Renal pelvis (tissue), 12 donors: ENCODE results near the gene KMT5B. TPM values are rescaled to one million over a fixed set of nuclear protein-coding genes. Genes with fewer than 3 reads are reported as not detected.
"Not testable (repeated sequence)": the region's sequence is repeated elsewhere in the genome, so short reads cannot be mapped to it uniquely, and the experiment has no call there.

Experiments
- DNase-seq: peaks from one replicate; pipeline ENCODE4 v3.0.0-alpha.2; 2013
- long read RNA-seq, 16 experiments: transcript quantifications; one replicate each; lab custom pipeline, GENCODE V29; 2026
- polyA plus RNA-seq, 3 donors: library from polyadenylated mRNA; unstranded; fragments of 120-200 nt; gene quantifications; one replicate each; pipeline ENCODE4 v1.2.1, GENCODE V29; 2013; ENCODE audit not compliant: insufficient read length in 3 of 3

The KMT5B gene
- 10 to 100 TPM; 66.6 to 79.4 (median 73.7) TPM for polyA plus RNA-seq
- long read RNA-seq, donor 1, partial matches to known transcripts, result 7 of 7 reads
- long read RNA-seq, donor 1, other reads (novel, unspliced or antisense), result 0 of 7 reads
- long read RNA-seq, donor 2, partial matches to known transcripts, result 0 of 1 reads
- long read RNA-seq, donor 2, other reads (novel, unspliced or antisense), result 0 of 1 reads
- long read RNA-seq, donor 3, result 0 reads
- long read RNA-seq, donor 4, partial matches to known transcripts, result 5 of 10 reads
- long read RNA-seq, donor 4, other reads (novel, unspliced or antisense), result 5 of 10 reads
- long read RNA-seq, donor 5, partial matches to known transcripts, result 0 of 1 reads
- long read RNA-seq, donor 5, other reads (novel, unspliced or antisense), result 0 of 1 reads
- long read RNA-seq, donor 6, partial matches to known transcripts, result 51 of 53 reads
- long read RNA-seq, donor 6, other reads (novel, unspliced or antisense), result 0 of 53 reads
- long read RNA-seq, donor 7, partial matches to known transcripts, result 6 of 16 reads
- long read RNA-seq, donor 7, other reads (novel, unspliced or antisense), result 10 of 16 reads
- long read RNA-seq, donor 8, partial matches to known transcripts, result 6 of 7 reads
- long read RNA-seq, donor 8, other reads (novel, unspliced or antisense), result 0 of 7 reads
- long read RNA-seq, donor 9, partial matches to known transcripts, result 0 of 1 reads
- long read RNA-seq, donor 9, other reads (novel, unspliced or antisense), result 0 of 1 reads
- long read RNA-seq, donor 10, partial matches to known transcripts, result 15 of 17 reads
- long read RNA-seq, donor 10, other reads (novel, unspliced or antisense), result 0 of 17 reads
- long read RNA-seq, donor 11, partial matches to known transcripts, result 0 of 1 reads
- long read RNA-seq, donor 11, other reads (novel, unspliced or antisense), result 0 of 1 reads
- long read RNA-seq, donor 12, partial matches to known transcripts, result 5 of 6 reads
- long read RNA-seq, donor 12, other reads (novel, unspliced or antisense), result 0 of 6 reads
- long read RNA-seq, donor 13, result 0 reads
- long read RNA-seq, donor 14, result 0 reads
- long read RNA-seq, donor 15, partial matches to known transcripts, result 0 of 8 reads
- long read RNA-seq, donor 15, other reads (novel, unspliced or antisense), result 8 of 8 reads
- long read RNA-seq, donor 16, partial matches to known transcripts, result 81 of 83 reads
- long read RNA-seq, donor 16, other reads (novel, unspliced or antisense), result 0 of 83 reads

DNA sequence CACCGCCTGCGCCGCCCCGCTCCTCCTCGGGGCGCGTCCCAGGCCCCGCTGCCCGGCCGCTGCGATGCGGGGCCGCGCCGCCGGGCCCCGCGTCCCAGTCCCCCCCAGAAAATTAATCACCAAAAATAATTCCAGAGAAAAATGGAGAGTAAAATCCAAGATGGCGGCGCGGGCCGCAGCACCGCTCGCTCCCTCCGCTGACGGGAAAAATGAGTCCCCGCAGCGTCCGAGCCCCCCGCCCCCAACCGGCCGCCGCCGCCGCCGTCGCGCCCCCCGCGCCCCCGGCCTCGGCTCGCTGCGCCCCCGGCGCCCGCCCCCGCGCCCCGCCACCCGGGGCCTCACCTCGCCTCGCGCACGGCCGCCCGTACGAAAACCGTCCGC is at the start of gene KMT5B:
KMT5B (minus strand) TSS at position 162 of the 381 bp plus-strand sequence. CDS start 23,220 bp downstream, outside the sequence.
- no peak for DNase-seq

DNA sequence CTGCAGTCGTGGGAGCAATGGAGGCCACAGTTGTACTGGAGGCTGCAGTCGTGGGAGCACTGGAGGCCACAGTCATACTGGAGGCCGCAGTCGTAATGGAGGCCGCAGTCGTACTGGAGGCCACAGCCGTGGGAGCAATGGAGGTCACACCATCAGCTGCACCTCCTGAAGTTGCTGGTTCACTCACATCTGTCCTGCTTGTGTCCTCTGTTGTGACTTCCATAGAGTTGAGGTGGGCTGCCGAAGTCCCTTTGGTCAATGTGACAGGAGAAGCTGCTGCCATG is 49.4 kb upstream of the KMT5B start:
- DNase-seq, result no peak

DNA sequence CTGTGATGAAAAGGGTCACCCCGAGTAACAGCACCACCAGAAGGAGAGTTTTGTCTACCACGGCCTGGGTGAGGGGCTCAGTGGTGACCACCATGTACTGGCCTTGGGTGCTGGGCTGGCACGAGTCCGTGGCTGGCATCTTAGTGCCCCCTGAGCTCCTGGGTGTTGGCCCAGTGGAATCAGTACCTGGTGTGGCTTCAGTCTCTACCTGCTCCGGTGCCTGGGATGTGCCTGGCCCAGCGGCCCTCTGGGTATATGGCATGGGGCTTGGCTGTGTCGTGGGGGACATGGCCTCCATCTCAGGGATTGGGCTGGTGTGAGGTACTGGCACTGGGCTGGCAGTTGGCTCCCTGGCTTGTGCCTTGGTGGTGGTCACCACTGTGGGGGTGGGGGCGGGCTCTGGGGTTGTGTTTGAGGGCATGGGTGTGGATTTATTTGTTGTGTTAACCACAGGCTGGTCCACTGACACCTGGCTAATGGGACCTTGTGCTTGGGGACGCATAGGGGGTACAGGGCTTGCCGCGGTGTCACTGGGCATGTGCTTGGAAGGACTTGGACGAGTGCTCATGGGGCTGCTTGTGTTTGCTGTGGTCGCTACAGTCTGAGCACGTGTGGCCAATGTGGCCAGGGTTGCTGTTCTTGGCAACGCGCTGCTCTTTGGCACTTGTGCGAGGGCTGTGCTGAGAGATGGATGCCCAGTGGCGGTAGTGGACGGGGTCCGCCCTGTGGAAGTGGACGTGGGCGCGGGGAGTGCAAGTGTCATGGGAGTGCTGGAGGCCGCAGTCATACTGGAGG is 48.9 kb upstream of the KMT5B start:
- DNase-seq, result no peak

DNA sequence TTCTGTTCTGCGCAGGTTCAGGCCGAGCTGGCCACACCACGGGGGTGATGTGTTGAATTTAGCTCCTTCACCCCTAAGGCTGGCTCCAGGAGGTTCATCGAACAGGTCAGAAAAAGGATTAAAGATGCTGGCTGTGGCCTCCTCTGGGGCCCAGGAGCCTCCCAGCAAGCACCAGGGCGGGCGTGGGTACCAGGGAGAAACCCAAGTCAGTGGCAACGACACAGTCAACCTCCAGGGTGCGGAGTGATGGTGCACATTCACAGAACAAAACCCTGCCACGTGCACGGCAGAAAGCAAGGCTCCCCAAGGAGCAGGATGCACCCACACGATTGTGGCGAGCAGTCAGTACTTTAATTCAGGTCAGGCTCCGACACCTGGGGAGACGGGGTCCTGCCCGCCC is 47.9 kb upstream of the KMT5B start:
- no peak for DNase-seq

DNA sequence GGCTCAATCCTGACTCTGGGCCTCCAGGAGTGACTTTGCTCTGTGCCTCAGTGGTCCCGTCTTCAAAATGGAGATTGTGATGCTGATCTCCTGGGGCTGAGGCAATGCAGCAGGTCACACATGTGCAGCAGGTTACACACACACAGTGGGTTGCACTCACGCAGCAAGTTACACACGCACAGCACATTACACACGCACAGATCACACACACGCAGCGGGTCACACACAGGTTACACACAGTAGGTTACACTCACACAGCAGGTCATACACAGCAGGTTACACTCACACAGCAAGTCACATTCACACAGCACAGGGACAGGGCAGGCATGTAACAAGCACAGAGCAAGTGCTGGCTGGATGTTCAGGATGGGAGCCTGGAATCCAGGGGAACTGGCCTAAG is 47.4 kb upstream of the KMT5B start:
- DNase-seq, result no peak

DNA sequence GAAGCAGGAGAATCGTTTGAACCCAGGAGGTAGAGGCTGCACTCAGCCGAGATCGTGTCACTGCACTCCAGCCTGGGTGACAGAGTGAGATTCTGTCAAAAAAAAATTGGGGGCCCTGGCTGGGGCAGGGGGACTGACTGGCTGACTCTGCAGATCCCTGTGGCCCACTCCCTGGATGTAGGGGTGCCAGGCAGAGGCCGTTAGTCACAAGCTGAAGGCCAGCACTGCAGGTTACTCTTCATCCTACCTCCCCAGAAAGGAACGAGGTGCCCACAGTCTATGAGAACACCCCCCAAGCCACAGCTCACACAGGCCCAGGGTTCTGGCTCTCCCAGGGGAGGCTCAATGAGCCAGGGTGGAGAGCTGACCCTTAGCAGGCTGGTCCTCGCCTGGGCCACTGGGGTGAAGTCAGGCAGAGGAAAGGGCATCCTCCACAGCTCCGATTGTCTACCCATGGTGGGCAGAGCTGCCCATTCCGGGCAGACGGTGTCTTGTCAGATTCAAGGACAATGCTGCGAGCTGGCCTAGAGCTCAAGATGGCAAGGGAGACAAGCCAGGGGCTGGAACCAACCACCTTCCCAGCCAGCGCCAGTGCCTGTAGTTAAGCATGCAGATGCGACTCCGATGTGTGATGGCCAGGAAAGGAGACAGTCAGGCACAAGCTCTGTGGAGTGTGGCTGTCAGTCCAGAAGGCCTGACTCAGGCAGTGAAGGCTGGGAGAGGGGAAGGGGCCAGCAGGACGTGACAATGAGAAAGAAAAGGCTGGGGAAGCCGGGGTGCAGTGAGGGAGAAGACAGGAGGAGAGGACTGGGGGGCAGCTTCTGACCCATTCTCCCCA is 46.2 kb upstream of the KMT5B start:
- DNase-seq, result no peak

DNA sequence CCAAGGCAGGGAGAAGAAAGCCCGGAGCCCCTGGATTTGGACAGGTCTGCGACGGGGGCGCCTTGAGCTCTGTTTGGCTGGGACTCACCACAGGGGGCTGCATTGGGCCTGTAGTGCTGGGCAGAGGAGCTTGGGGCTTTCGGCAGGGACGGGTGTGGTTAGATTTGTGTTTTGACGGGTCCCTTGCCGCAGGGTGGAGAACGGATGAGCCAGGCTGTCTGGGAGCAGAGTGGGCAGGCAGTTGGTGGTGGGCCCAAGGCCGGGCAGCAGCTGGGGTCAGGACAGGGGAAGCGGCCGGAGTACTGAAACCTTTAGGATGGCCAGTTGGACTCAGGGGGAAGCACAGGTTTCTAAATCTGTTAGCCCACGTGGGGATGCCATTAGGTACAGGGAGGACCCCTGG is 45.3 kb upstream of the KMT5B start:
- no peak for DNase-seq

DNA sequence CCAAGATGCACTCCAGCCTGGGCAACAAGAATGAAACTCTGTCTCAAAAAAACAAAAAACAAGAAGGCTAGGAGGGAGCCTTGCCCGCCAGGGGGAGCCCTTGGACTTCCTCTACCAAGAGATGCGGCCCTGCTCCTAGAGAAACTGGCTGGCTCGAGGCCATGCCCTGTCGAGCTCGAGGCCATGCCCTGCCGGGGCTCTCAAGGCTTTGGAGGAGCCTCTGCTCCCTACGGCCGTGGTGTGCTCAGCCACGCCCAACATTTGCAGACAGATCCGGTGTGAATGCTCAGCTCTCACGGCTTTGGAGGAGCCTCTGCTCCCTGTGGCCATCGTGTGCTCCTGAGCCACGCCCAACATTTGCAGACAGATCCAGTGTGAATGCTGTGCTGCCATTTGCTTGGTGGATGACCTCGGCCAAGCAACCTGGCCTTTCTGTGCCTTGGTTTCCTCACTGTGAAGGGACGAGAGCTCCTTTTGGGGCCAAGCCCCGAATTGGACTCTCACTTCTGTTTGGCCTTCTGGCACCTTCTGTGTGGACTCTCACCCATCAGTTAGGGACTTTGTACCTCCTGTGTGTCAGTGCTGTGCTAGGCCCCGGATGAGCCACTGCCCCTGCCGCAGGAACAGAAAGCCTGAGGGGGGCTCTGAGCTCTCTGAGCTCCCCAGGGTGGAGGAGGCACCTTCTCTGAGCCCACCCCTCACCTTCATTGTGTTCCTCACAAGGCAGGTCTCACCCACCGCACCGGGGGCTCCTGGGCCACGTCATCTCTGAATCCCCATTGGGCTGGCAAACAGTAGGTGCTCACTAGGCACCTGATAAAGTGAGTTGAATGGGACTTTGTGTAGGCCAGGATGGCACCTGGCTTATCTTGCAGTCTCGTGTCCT is 44.6 kb upstream of the KMT5B start:
- peak; percentile 85 for DNase-seq

DNA sequence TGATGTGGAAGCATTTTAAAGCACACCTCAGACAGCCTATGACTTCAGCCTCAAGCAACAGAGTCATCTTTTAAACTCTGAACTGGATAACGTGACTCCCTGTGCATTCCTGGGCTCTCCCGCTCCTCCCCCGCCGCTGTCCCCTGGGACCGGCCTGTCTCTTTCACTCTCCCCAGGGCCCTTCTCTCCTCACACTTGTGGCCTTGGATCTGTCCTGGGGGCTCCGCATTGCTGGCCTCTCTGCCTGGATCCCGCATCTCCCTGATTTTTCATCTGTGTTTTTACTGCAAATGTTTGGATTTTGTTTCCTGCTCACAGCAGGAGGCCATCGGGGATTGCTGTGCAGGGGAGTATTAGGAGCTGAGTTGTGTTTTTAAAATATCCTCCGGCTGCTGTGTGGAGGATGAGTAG is 43.2 kb upstream of the KMT5B start:
- DNase-seq, result peak; percentile 49

DNA sequence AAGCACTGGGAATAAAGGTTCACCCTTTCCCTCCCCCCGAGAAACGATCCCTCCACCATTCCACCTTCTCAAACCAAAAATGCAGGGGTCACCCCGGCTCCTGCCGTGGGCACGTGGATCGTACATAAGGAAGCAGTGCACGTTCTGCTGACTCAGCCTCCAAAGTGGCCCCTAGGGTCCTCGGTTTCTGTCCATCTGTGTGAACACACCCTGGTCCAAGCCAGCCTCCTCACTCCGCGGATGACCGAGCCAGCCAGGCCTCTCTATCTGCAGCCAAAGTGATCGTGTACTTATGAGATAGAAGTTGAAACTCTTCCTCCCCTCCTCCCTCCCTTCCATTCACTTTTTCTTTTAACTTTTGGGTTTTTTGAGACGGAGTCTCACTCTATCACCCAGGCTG is 42.4 kb upstream of the KMT5B start:
- no peak for DNase-seq

DNA sequence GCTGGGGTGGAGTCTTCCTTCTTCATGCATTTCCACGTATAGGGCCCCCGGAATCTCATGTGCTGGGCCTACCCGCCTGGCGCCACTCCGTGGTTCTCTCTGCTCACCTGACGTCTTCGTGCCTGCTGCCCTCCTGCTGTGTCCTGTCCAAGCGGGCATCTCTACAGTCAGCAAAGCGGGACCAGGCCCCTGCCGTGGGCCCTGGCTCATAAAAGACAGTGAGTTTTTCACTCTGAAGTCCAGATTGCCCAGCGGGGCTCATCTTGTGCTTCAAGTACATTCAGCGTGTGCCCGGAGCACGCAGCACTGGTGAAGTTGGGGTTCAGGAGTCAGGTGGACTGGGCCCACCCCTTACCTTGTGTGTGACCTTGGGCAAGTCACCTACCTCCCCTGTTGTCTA is 41.3 kb upstream of the KMT5B start:
- DNase-seq, result no peak

DNA sequence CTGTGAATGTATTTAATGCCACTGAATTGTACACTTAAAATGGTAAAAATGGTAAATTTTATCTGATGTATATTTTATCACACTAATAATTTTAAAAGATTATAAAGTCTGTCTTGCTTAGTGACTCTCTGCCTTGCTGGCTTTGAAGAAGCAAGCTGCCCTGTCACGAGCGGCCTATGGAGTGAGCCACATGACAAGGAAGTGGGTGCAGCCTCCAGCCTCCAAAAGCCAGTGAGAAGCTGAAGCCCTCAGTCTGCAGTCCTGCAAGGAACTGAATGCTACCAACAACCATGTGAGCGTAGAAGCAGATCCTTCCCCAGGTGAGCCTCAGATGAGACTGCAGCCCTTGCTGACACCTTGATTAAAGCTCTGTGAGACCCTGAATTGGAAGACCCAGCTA is 38.7 kb upstream of the KMT5B start:
- no peak for DNase-seq

DNA sequence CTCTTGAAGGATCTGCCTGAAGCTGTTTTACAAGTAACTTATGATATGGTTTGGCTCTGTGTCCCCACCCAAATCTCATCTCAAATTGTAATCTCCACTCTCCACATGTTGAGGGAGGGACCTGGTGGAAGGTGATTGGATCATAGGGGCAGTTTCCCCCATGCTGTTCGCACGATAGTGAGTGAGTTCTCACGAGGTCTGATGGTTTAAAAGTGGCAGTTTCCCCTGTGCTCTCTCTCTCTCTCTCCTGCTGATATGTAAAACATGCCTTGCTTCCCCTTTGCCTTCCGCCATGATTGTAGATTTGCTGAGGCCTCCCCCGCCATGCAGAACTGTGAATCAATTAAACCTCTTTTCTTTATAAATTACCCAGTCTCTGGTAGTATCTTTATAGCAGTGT is 31.8 kb upstream of the KMT5B start:
- not testable (repeated sequence) for DNase-seq

DNA sequence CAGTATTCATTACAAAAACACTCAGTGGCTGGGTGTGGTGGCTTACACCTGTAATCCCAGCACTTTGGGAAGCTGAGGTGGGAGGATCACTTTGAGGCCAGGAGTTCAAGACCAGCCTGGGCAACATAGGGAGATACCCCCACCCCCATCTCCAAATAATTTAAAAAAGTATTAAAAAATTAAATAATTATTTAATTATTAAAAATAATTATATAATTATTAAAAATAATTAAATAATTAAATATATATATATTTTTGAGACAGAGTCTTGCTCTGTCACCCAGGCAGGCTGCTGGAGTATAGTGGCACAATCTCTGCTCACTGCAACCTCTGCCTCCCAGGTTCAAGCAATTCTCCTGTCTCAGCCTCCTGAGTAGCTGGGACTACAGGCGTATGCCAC is 30.8 kb upstream of the KMT5B start:
- not testable (repeated sequence) for DNase-seq

DNA sequence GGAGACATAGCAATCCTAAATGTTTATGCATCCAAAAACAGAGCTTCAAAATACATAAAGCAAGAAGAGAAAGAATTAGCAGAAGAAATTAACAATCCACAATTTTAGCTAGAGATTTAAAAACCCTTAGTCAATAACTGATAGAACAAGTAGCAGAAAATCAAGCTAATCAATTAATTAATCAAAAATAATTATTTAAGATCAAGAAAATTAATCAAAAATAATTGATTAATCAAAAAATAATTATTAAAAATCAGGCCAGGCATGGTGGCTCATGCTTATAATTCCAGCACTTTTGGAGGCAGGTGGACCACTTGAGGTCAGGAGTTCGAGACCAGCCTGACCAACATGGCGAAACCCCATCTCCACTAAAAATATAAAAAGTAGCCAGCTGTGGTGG is 29.5 kb upstream of the KMT5B start:
- no peak for DNase-seq

DNA sequence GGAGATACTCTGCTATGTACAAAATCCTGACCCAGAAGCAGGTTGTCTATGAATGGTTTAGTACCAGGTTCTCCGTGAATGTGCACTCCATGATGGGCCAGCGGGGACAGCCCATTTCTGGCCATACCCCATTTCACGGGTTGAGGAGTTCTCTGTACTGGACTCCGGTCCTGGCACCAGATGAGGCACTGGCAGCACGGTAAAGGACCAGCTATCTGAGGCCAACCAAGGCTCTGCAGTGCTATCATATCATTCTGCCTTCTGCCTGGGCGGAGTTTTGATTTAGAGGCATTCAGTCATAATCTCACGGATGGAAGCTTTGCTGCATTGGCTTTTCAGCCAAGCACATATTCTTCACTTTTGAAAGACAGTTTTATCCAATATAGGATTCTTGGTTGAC is 18.5 kb upstream of the KMT5B start:
- DNase-seq, result no peak

DNA sequence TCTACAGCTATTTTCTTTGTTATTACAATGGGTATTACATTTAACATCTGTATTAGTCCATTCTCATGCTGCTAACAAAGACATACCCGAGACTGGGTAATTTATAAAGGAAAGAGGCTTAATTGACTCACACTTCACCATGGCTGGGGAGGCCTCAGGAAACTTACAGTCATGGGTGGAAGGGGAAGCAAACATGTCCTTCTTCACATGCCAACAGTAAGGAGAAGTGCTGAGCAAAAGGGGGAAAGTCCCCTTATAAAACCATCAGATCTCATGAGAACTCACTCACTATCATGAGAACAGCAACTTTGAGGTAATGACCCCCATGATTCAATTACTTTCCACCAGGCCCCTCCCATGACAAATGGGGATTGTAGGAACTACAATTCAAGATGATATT is 16.5 kb upstream of the KMT5B start:
- DNase-seq, result no peak

DNA sequence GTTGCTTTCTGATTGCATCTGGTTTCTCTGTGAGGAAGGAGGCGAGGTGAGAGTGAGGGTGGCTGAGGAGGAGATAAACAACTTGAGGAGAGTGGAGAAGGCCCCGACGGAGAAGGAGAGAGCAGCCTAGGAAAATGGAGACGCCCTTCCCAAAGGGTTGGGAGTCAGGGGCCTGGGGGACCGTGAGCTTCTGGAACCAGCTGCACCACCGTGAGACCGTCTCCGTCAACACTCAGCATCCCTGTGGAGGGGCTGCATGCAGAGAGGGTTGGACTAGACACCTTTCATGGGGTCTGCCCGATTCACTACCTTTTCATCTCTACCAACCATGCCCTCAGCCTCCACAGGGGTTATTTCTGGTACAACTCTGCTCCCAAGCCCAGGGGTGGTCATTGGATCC is 13.3 kb upstream of the KMT5B start:
- no peak for DNase-seq

DNA sequence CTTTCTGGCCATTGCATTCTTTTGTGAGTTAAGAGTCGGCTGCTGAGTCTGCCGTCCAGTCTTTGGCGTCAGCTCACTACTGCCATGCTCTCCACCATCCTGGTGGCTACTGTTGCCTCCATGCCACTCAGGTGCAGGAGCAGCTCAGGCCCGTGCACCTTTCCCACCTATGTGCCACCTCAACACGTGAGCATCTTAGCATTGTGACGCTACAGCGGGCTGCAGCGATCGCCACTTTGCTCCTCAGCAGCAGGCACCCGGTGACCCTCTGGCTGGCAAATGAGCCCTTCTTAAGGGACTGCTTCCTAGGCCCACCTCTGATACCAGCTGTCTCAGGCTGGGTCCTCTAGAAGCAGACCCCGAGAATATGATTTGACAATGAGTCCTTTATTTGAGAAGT is 11.5 kb upstream of the KMT5B start:
- no peak for DNase-seq

DNA sequence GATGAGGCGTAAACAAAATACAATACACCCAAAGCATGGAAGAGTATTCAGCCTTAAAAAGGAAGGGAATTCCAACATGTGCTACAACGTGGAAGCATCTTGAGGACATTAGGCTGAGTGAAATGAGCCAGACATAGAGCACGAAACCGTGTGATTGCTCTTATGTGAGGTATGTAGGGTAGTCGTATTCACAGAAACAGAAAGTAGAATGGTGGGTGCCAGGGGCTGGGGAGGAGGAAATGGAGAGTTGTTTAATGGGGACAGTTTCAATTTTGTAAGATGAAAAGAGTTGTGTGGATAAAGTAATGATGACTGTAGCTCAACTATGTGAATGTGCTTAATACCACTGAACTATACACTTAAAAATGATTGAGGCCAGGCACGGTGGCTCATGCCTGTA is 10.2 kb upstream of the KMT5B start:
- no peak for DNase-seq
